ENCODE results near the gene FGFRL1.

DNA sequence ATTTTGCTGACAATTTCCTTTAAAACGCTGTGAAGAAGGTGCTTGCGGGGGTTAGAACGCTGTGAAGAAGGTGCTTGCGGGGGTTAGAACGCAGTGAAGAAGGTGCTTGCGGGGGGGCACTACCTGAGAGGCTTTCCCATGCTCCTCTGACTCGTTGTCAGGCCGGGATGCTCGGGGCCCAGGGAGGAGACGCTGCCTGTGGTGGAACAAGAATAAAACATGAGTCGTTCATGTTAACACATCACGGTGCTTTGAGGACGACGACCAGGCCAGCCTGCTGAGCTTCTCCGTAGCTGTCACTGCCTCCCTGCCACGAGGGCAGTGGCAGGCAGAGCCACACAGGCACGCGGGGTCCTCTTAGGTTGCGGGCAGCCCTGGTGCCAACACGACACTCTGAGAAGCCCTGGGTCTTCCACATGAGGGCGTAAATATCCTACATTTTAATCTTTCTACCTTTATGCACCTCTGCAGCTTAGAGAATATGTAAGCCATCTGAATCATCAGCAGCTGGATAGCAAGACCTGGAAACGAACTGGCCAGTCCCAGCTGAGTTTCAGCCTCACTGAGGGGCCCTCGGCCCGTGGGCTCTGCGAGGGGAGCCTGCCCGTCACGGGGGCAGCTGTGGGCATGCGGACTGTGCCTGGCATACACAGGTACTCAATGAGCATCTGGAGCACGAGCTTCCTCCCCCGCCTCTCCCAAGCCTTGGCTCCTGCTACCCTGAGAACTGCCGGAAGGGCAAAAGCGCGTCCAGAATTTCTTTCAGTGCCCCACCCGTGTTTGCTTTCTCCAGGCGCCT lies 47.0 kb downstream of the FGFRL1 start:
- TF ChIP-seq CTCF (IDR thresholded peaks at IDR 0.05; ENCODE audit: poor library complexity) (no peak), EZH2 (IDR thresholded peaks at IDR 0.05; ENCODE audit: borderline replicate concordance) (no peak), EZH2phosphoT487 (IDR thresholded peaks at IDR 0.05; ENCODE audit: low read depth, severe bottlenecking, unreplicated experiment) (no peak)
